CD4-positive, alpha-beta T cell (primary cell): Measurements from ENCODE around the gene LGI2. TPM values are rescaled to one million over a fixed set of nuclear protein-coding genes. Genes with fewer than 3 reads are reported as not detected.

ENCODE experiments used
- ATAC-seq: fragments of 200-7000 bp; cut with Tn5 transposase; one replicate; pipeline ENCODE4 v1.10.0; 2022; ENCODE audit warnings: mild to moderate bottlenecking; ENCODE audit not compliant: poor library complexity
- CTCF ChIA-PET: fragments of 350-600 bp; sonication (Branson Sonifier 250); formaldehyde crosslinking; loops from one replicate; lab custom pipeline; 2021; ENCODE audit warnings: antibody characterized with exemption, inconsistent platforms; lab: Charles Lee
- POLR2A ChIA-PET: fragments of 350-600 bp; sonication (Branson Sonifier 250); formaldehyde crosslinking; loops from one replicate; lab custom pipeline; 2021; ENCODE audit warnings: antibody characterized with exemption, inconsistent platforms; lab: Charles Lee
- DNase-seq, 14 experiments: peaks; one replicate each; pipeline ENCODE4 v3.0.0-alpha.2; 2013 to 2020; ENCODE audit warnings: mixed read lengths in 2 of 14
- H3K27ac ChIP-seq, 2 donors: one replicate each; pipeline versions ENCODE4 v1.5.1 to v1.7.0; 2013; ENCODE audit warnings: low read length in 2 of 2, low read depth in 1 of 2, mild to moderate bottlenecking in 1 of 2
- H3K27me3 ChIP-seq, 2 experiments: 1 replicate in 1 of 2; 2 replicates in 1 of 2; pipeline versions ENCODE4 v1.6.1 to v1.7.0; 2013; ENCODE audit warnings: low read length in 2 of 2, control low read depth in 1 of 2, mild to moderate bottlenecking in 1 of 2, moderate library complexity in 1 of 2; ENCODE audit not compliant: insufficient read depth in 2 of 2, control insufficient read depth in 1 of 2
- H3K36me3 ChIP-seq: one replicate; pipeline ENCODE4 v1.6.1; 2013; ENCODE audit warnings: low read length, control low read depth; ENCODE audit not compliant: insufficient read depth
- H3K4me1 ChIP-seq: one replicate; pipeline ENCODE4 v1.6.1; 2013; ENCODE audit warnings: low read length, control low read depth; ENCODE audit not compliant: insufficient read depth
- H3K4me3 ChIP-seq: one replicate; pipeline ENCODE4 v1.5.1; 2013; ENCODE audit warnings: mild to moderate bottlenecking, low read length, moderate library complexity
- H3K9me3 ChIP-seq, 2 experiments: 1 replicate in 1 of 2; 2 replicates in 1 of 2; pipeline versions ENCODE4 v1.6.1 to v1.7.0; 2013; ENCODE audit warnings: low read length in 2 of 2, mild to moderate bottlenecking in 2 of 2, control low read depth in 1 of 2, moderate library complexity in 1 of 2; ENCODE audit not compliant: control insufficient read depth in 1 of 2, insufficient read depth in 1 of 2
- H3K27ac Mint-ChIP-seq: one replicate; pipeline ENCODE4 v1.8.0; 2020; ENCODE audit warnings: mixed read lengths
- H3K27me3 Mint-ChIP-seq: one replicate; pipeline ENCODE4 v1.8.0; 2021; ENCODE audit warnings: mixed read lengths
- H3K36me3 Mint-ChIP-seq: one replicate; pipeline ENCODE4 v1.8.0; 2021; ENCODE audit warnings: low read depth, mixed read lengths
- H3K4me1 Mint-ChIP-seq: one replicate; pipeline ENCODE4 v1.8.0; 2021; ENCODE audit warnings: low read depth, mixed read lengths
- H3K4me3 Mint-ChIP-seq: one replicate; pipeline ENCODE4 v1.8.0; 2020; ENCODE audit warnings: mild to moderate bottlenecking, mixed read lengths
- H3K9me3 Mint-ChIP-seq: one replicate; pipeline ENCODE4 v1.8.0; 2020; ENCODE audit warnings: mixed read lengths
- CTCF ChIP-seq: fragments of 200-600 bp; IDR thresholded peaks from one replicate; pipeline ENCODE4 v1.8.0; 2022; ENCODE audit warnings: antibody characterized with exemption, mild to moderate bottlenecking
- intact Hi-C, 2 experiments: fragments of 100-400 bp; cut with DNase I in 1 of 2; cut with micrococcal nuclease in 1 of 2; formaldehyde crosslinking; loops; one replicate each; pipeline versions ENCODE4 v1.15.1 to v1.9.0; 2023 to 2025; cut with DNase I, micrococcal nuclease
- total RNA-seq, 174 experiments: library from RNA in 2 of 174; stranded (reverse) in 2 of 174; gene quantifications; one replicate each; pipeline ENCODE4 v1.2.3 and lab custom pipeline; 2021 to 2026

The LGI2 gene
- total RNA-seq, 2 experiments from 2014 or later, result not detected

DNA sequence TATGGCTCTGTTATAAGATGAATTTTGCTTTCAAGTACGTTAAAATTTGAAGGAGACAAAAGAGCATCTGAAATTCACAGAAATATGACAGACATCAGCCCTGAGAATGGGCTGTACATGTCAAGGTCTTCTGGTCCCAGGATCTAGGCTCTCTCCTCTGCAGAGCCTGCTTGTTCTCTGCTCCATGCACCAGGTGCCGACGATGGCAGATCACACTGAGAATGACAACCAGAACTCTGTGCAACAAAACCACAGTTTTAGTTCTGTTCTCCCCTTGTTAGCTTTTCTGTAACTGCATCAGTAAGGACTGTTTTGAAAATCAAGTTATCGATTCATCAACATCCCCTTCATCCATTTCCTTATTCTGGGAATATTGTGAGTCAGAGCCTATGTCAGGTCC is 30.9 kb upstream of the LGI2 start:
- H3K36me3 Mint-ChIP-seq, result no peaks in the 10 kb centered on the region
- no peaks in the 10 kb centered on the region for H3K9me3 Mint-ChIP-seq
- Histone ChIP-seq H3K4me3 (no peak overlapping the region), H3K27ac (no peak overlapping the region), H3K36me3 (no peaks in the 10 kb centered on the region), H3K4me1 (no peaks in the 10 kb centered on the region), H3K27me3 (peaks cover 0 to 6% of the 10 kb centered on the region in 2 experiments), H3K9me3 (no peaks in the 10 kb centered on the region)
- H3K27me3 Mint-ChIP-seq, result peaks cover 11% of the 10 kb centered on the region
- TF ChIP-seq CTCF, result no peak
- CTCF ChIA-PET, result no interaction called here
- ATAC-seq (no peak), DNase-seq (no peak)
- no peak overlapping the region for H3K4me3 Mint-ChIP-seq
- intact Hi-C loops, result no loop called here
- POLR2A ChIA-PET, result no interaction called here
- no peak overlapping the region for H3K27ac Mint-ChIP-seq
- no peaks in the 10 kb centered on the region for H3K4me1 Mint-ChIP-seq

- intact Hi-C loops, result no loop called here
- Histone ChIP-seq H3K9me3 (no peaks in the 10 kb centered on the region), H3K4me3 (no peak overlapping the region), H3K36me3 (no peaks in the 10 kb centered on the region), H3K27me3 (peaks cover 0 to 2% of the 10 kb centered on the region in 2 experiments), H3K27ac (no peak overlapping the region), H3K4me1 (no peaks in the 10 kb centered on the region)
- ATAC-seq (no peak), DNase-seq (no peak)
- Mint-ChIP-seq H3K4me1 (no peaks in the 10 kb centered on the region), H3K9me3 (no peaks in the 10 kb centered on the region), H3K27me3 (peaks cover 14% of the 10 kb centered on the region), H3K27ac (no peak overlapping the region), H3K36me3 (no peaks in the 10 kb centered on the region), H3K4me3 (no peak overlapping the region)
- POLR2A ChIA-PET, result no interaction called here
- CTCF ChIA-PET, result no interaction called here
- no peak for TF ChIP-seq CTCF
Observed at GRCh38 chr4:25060963-25061340, 30.2 kb upstream of the LGI2 start.

DNA sequence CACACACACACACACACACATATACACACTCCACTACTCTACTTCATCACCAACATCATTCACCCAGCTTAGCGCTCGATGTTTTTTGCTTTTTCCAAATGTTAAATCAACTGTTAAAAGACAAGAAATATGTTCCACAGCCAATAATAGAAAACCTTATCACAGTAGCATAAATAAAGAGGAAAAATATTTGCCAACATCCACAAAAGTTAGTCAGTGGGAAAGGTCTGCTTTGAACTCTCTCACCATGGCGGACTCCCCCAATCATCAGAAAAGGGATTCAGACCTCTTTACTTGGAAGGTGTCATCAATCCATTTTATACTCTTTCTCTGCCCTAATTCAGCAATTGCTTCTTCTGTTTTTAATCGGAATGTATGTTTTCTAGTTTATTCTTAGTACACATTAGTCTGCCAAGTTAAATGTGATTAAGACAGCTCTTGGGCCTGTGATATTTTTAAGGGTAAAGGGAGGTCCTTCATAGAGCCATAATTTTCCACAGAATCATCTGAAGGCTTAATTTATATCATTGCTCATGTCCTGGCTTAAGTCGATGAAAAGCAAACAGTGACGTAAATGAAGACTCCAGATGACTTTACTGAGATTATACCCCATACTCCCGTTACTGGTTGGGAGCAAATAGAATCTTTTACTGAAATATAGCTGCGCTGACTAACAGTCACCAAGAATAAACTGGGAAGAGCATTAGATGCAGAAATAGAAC is 29.7 kb upstream of the LGI2 start:
- DNase-seq (no peak), ATAC-seq (no peak)
- ChIA-PET POLR2A (no interaction called here), CTCF (no interaction called here)
- Mint-ChIP-seq H3K27me3 (peaks cover 14% of the 10 kb centered on the region), H3K36me3 (no peaks in the 10 kb centered on the region), H3K4me3 (no peak overlapping the region), H3K9me3 (no peaks in the 10 kb centered on the region), H3K27ac (no peak overlapping the region), H3K4me1 (no peaks in the 10 kb centered on the region)
- no peak overlapping the region for H3K4me3 ChIP-seq
- intact Hi-C loops, result no loop called here
- H3K9me3 ChIP-seq, result no peaks in the 10 kb centered on the region
- no peaks in the 10 kb centered on the region for H3K36me3 ChIP-seq
- H3K4me1 ChIP-seq, result no peaks in the 10 kb centered on the region
- TF ChIP-seq CTCF, result no peak
- H3K27ac ChIP-seq, result no peak overlapping the region
- no peaks in the 10 kb centered on the region for H3K27me3 ChIP-seq
